MCF 10A (cell line): ENCODE results near the gene TARS3. TPM values are rescaled to one million over a fixed set of nuclear protein-coding genes. Genes with fewer than 3 reads are reported as not detected.
"Not testable (repeated sequence)": the region's sequence is repeated elsewhere in the genome, so short reads cannot be mapped to it uniquely, and the experiment has no call there.

Experiments
- BruUV-seq: library from RNA; stranded (reverse); fragments of 400-500 nt; replicated peaks from 2 replicates; lab custom pipeline; 2021; lab: Mats Ljungman, UMichigan
- CTCF ChIA-PET: fragments of 300-600 bp; sonication (Branson Sonifier 250); formaldehyde crosslinking; extraction: SDS; loops from one replicate; lab custom pipeline; 2021; ENCODE audit warnings: antibody characterized with exemption, inconsistent platforms; lab: Yijun Ruan, JAX
- POLR2A ChIA-PET: fragments of 300-600, 350-650 bp; sonication (Branson Sonifier 250); formaldehyde crosslinking; extraction: SDS; loops from one replicate; lab custom pipeline; 2020; ENCODE audit warnings: antibody characterized with exemption, inconsistent platforms; lab: Yijun Ruan, JAX
- DNase-seq: peaks from one replicate; pipeline ENCODE4 v3.0.0-alpha.2; 2018; ENCODE audit not compliant: unreplicated experiment
- H3K27ac Mint-ChIP-seq: one replicate; pipeline ENCODE4 v1.8.0; 2022; ENCODE audit warnings: mild to moderate bottlenecking, low read depth, mixed read lengths; ENCODE audit not compliant: unreplicated experiment
- H3K27me3 Mint-ChIP-seq: one replicate; pipeline ENCODE4 v1.8.0; 2022; ENCODE audit warnings: mixed read lengths; ENCODE audit not compliant: insufficient read depth, unreplicated experiment
- H3K36me3 Mint-ChIP-seq: one replicate; pipeline ENCODE4 v1.8.0; 2022; ENCODE audit warnings: mild to moderate bottlenecking, moderate library complexity, mixed read lengths; ENCODE audit not compliant: insufficient read depth, unreplicated experiment
- H3K4me1 Mint-ChIP-seq: one replicate; pipeline ENCODE4 v1.8.0; 2022; ENCODE audit warnings: mixed read lengths; ENCODE audit not compliant: insufficient read depth, unreplicated experiment
- H3K4me3 Mint-ChIP-seq: one replicate; pipeline ENCODE4 v1.8.0; 2022; ENCODE audit warnings: mild to moderate bottlenecking, moderate library complexity, mixed read lengths; ENCODE audit not compliant: unreplicated experiment
- H3K9me3 Mint-ChIP-seq: one replicate; pipeline ENCODE4 v1.8.0; 2022; ENCODE audit warnings: mixed read lengths; ENCODE audit not compliant: unreplicated experiment
- intact Hi-C: fragments of 100-400 bp; cut with micrococcal nuclease; formaldehyde crosslinking; loops from 2 replicates; pipeline ENCODE4 v1.14.1; 2022
- total RNA-seq: library from RNA; stranded (reverse); gene quantifications from 2 replicates; pipeline ENCODE4 v1.2.3, GENCODE V29; 2022
- TF ChIP-seq, protein P1 (sequence below): fragments of 200-600 bp; IDR thresholded peaks from one replicate; pipeline ENCODE4 v1.8.0; 2022; ENCODE audit warnings: antibody characterized with exemption, mild to moderate bottlenecking; ENCODE audit not compliant: unreplicated experiment

TARS3 gene
- total RNA-seq, 1 experiment from 2014 or later = 5.0 TPM

DNA sequence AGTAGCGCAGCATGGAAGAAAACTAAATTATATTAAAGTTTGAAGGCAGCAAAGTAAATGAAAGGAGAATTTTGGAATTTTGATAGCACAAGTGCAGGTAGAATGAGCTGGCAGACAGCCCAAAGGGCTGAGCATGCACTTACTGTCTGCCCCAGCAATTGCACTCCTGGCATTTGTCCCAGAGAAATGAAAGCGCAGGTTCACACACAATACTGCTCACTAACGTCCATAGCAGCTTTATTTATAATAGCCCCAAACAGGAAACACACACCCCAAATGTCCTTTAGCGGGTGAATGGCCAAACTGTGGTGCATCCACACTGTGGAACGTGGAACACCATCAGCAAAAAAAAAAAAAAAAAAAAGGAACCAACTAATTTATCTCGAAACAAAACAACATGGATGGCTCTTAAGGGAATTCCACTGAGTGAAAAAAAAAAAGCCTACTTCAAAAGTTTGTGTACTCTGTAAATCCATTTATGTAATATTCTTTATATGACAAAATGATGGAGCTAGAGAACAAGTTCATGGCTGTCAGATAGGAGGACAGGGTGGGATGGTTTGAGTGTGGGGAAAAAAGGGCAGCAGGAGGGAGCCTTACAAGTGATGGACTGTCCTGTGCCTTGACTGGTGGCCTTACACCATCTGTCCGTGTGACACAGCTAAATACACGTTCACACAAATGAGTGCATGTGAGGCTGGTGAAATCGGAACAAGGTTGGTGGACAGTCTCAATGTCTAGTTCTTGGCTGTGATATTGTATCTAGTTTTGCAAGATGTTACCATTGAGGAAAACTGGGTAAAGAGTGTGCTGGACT lies 66.1 kb downstream of the TARS3 start:
- intact Hi-C loops = no loop called here
- POLR2A ChIA-PET = interaction anchor here (1.0 kb wide), 1 partner anchor 534 kb away, joined by 3 read pairs; no protein-coding TSS in a partner anchor

GRCh38 chr15:101657171-101657570 lies 67.1 kb downstream of the TARS3 start:
- ChIA-PET POLR2A (no interaction called here), CTCF (interaction anchor here (0.9 to 1.4 kb wide), 2 partner anchors 15 to 36 kb away, joined by 3 read pairs; no protein-coding TSS in a partner anchor)
- Mint-ChIP-seq H3K27me3 (no peaks in the 10 kb centered on the region), H3K27ac (no peak overlapping the region), H3K36me3 (peaks cover 10% of the 10 kb centered on the region), H3K4me1 (no peaks in the 10 kb centered on the region), H3K9me3 (no peaks in the 10 kb centered on the region), H3K4me3 (no peak overlapping the region)
- TF ChIP-seq, protein P1, sequence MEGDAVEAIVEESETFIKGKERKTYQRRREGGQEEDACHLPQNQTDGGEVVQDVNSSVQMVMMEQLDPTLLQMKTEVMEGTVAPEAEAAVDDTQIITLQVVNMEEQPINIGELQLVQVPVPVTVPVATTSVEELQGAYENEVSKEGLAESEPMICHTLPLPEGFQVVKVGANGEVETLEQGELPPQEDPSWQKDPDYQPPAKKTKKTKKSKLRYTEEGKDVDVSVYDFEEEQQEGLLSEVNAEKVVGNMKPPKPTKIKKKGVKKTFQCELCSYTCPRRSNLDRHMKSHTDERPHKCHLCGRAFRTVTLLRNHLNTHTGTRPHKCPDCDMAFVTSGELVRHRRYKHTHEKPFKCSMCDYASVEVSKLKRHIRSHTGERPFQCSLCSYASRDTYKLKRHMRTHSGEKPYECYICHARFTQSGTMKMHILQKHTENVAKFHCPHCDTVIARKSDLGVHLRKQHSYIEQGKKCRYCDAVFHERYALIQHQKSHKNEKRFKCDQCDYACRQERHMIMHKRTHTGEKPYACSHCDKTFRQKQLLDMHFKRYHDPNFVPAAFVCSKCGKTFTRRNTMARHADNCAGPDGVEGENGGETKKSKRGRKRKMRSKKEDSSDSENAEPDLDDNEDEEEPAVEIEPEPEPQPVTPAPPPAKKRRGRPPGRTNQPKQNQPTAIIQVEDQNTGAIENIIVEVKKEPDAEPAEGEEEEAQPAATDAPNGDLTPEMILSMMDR = no peak
- no TSS peak for BruUV-seq
- intact Hi-C loops = no loop called here
- no peak for DNase-seq

More for the DNA sequence above, 66.1 kb downstream of the TARS3 start:
- CTCF ChIA-PET = interaction anchor here (0.6 to 1.4 kb wide), 5 partner anchors 35 to 362 kb away, joined by 3 to 6 read pairs (median 4); no protein-coding TSS in a partner anchor
- BruUV-seq = no TSS peak
- Mint-ChIP-seq H3K4me1 (no peaks in the 10 kb centered on the region), H3K4me3 (no peak overlapping the region), H3K27me3 (no peaks in the 10 kb centered on the region), H3K27ac (no peak overlapping the region), H3K9me3 (no peaks in the 10 kb centered on the region), H3K36me3 (peaks cover 10% of the 10 kb centered on the region)
- TF ChIP-seq, protein P1 = no peak
- peak; percentile 72 for DNase-seq

DNA sequence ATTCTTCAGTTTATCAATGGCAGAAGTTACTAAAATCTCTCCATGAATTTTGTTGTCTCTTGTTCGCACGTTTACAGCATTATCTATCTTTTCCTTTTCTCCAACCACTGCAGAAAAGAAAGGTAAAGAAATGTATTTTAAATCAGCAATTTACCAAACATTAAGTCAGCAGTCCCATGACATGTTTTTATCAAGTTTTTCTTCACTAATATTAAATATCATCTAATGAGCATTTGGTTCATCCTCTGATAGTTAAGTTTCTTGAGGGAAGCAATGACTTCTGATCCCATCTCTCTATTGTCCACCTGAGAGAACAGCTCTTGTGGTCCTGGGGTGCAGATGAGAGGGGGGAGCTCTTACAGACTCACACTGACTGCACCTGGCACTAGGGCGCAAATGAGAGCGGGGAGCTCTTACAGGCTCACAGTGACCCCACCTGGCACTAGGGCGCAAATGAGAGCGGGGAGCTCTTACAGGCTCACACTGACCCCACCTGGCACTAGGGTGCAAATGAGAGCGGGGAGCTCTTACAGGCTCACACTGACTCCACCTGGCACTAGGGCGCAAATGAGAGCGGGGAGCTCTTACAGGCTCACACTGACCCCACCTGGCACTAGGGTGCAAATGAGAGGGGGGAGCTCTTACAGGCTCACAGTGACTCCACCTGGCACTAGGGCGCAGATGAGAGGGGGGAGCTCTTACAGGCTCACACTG lies 69.5 kb downstream of the TARS3 start:
- intact Hi-C loops, H3K9me3 Mint-ChIP-seq, H3K4me1 Mint-ChIP-seq, BruUV-seq, DNase-seq, H3K4me3 Mint-ChIP-seq, POLR2A ChIA-PET, H3K27ac Mint-ChIP-seq, H3K27me3 Mint-ChIP-seq: not testable (repeated sequence)
- CTCF ChIA-PET = interaction anchor here (0.7 to 1.5 kb wide), 2 partner anchors 95 to 367 kb away, joined by 5 to 6 read pairs; no protein-coding TSS in a partner anchor
- peaks cover 11% of the 10 kb centered on the region for H3K36me3 Mint-ChIP-seq

DNA sequence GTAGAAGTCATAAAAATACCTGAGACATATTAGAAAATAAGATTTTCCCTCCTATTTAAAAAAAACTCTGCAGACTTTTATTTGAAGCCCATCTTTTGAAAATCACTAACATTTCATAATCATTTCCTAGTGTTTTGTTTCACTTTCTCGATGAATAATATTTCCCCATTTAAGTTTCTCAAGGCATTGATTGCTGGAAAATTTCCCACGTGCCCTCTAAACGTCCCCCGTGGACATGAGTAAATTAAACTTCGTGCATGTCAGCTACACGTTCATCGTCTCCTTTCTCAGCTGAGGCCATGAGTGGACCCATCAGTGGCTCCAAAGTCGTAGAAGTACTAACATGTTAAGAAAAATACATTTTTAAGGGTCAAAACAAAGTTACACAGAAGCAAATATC lies 70.1 kb downstream of the TARS3 start:
- Mint-ChIP-seq H3K27ac (no peak overlapping the region), H3K4me3 (no peak overlapping the region), H3K4me1 (no peaks in the 10 kb centered on the region), H3K9me3 (no peaks in the 10 kb centered on the region), H3K36me3 (peaks cover 11% of the 10 kb centered on the region), H3K27me3 (no peaks in the 10 kb centered on the region)
- no peak for DNase-seq
- intact Hi-C loops = no loop called here
- ChIA-PET POLR2A (interaction anchor here (0.8 to 1.5 kb wide), 2 partner anchors 15 to 360 kb away, joined by 4 to 7 read pairs; partner anchors contain the start of gene SNRPA1), CTCF (interaction anchor here (1.5 kb wide), 1 partner anchor 366 kb away, joined by 6 read pairs; no protein-coding TSS in a partner anchor)
- BruUV-seq = no TSS peak
- TF ChIP-seq, protein P1 = no peak
